GM12872 (cell line): ENCODE data around the gene CCKAR.

ENCODE experiments used
- CTCF ChIP-seq: IDR thresholded peaks from 3 replicates; pipeline ENCODE4 v1.5.1; 2011; ENCODE audit warnings: low read depth, mild to moderate bottlenecking, low read length, moderate library complexity; ENCODE audit not compliant: insufficient read depth

CCKAR gene

GRCh38 chr4:26455571-26455970 lies 34.7 kb downstream of the CCKAR start:
- no peak for TF ChIP-seq CTCF

DNA sequence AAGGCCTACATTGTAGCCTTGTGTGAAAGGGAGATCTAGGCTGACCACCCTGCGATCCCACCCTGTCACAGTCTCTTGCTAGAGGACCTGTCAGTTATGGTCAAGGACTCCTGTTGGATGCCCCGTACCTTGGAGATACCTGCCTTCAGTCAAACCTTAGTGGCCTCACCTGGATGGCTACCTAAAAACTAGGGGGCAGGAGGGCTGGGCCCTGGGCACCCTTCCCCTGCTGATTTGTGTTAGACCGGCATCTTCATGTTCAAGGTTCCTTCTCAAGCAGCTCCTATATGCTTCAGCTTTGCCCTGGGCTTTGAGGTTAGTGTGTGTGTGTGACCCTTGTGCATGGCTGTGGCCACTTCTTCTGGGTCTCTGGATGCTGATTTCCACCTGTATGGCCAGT lies 35.3 kb downstream of the CCKAR start:
- TF ChIP-seq CTCF, result no peak

GRCh38 chr4:26452565-26453531 lies 37.4 kb downstream of the CCKAR start:
- TF ChIP-seq CTCF, result no peak

- no peak for TF ChIP-seq CTCF
Observed at GRCh38 chr4:26451597-26451996, 38.7 kb downstream of the CCKAR start.

- TF ChIP-seq CTCF, result no peak
Observed at GRCh38 chr4:26450418-26450817, 39.9 kb downstream of the CCKAR start.

DNA sequence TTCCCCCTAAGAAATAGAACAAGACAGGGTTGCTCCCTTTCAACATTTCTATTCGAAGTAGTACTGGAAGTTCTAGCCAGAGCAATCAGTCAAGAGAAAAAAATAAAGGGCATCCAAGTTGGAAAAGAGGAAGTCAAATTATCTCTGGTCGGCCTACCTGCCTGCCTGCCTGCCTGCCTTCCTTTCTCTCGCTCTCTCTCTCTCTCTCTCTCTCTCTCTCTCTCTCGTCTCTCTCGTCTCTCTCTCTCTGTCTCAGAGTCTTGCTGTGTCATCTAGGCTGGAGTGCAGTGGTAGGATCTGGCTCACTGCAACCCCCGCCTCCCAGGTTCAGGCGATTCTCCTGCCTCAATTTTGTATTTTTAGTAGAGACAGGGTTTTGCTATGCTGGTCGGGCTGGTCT lies 42.9 kb downstream of the CCKAR start:
- no peak for TF ChIP-seq CTCF

GRCh38 chr4:26441771-26442170 lies 48.5 kb downstream of the CCKAR start:
- TF ChIP-seq CTCF, result no peak
